COR-L47 (cell line): ENCODE results near the gene IQSEC3.
"Not testable (repeated sequence)": the region's sequence is repeated elsewhere in the genome, so short reads cannot be mapped to it uniquely, and the experiment has no call there.

Experiments used
- DNase-seq: peaks from one replicate; lab custom pipeline; 2025; lab: John Stamatoyannopoulos, UW

The IQSEC3 gene

DNA sequence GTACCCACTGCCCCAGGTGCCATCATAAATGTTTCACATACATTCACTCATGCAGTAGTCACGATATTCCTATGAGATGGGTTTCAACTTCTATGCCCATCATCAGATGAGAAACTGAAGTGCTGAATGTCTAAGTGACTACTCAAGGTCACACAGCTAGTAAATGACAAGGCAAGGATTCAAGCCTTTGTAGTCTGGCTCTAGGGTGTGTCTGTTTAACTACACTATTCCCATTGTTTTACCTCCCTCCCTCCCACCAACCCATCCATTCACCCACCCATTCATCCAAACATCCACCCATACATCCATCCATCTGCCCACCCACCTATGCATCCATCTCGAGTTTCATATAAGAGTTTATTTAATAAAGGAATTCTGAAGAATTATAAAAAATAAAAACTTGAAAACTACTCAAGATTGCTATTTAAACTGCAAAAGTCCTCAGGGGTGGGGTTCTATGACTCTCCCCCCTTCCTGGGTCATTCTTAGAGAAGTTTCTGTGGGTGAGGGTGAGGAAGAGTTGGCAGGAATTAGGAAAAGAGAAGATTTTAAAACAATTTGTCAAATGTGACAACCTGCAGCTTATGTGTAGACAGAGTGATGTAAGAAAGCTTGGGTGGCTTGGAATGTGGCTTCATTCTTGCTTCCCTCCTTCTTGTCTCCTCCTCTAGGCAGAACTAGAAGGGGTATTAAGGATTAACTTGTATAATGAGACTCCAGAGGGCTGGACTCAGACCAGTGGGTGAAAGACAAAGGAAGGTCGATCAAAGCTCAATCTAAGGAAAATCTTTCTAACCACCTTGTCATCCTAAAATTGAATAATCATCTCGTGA, 13.4 kb upstream of the IQSEC3 start:
- not testable (repeated sequence) for DNase-seq

DNA sequence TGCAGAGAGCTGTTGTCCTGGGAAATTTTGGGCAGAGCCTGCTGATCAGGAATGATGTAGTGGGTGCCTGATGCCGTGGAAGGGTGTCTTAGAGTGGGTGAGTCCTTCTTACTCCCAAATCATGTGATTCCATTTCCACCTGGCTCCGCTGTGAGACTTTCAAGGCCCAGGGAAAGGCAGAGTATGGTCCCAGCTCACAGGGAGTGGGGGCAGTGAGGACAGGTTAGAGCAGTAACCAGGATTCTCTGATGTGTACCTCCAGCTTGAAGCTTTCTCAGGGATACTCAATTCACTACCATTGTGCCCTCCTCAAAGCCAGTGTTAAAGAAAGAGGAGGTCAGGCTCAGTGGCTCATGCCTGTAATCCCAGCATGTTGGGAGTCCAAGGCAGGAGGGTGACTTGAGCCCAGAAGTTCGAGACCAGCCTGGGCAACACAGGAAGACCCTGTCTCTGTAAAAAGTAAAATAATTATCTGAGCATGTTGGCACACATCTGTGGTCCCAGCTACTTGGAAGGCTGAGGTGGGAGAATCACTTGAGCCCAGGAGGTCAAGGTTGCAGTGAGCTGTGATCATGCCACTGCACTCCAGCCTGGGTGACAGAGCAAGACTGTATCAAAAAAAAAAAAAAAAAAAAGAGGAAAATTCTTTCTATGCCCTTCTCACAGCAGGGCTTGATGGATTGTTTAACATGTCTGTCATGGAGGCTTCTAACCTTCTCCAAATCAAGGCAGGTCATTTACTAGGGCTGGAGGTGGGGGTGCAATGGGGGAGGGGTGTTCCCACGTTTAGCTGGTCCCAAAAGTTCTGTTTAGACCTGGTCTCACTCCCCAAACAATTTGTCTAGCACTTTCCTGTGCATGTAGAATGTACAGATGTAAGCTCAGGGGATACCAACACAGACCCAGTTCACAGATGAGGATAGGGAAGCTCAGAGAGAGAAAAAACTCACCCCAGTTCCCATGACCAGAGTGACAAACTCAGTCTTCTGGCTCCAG, 12.5 kb upstream of the IQSEC3 start:
- DNase-seq: no peak

DNA sequence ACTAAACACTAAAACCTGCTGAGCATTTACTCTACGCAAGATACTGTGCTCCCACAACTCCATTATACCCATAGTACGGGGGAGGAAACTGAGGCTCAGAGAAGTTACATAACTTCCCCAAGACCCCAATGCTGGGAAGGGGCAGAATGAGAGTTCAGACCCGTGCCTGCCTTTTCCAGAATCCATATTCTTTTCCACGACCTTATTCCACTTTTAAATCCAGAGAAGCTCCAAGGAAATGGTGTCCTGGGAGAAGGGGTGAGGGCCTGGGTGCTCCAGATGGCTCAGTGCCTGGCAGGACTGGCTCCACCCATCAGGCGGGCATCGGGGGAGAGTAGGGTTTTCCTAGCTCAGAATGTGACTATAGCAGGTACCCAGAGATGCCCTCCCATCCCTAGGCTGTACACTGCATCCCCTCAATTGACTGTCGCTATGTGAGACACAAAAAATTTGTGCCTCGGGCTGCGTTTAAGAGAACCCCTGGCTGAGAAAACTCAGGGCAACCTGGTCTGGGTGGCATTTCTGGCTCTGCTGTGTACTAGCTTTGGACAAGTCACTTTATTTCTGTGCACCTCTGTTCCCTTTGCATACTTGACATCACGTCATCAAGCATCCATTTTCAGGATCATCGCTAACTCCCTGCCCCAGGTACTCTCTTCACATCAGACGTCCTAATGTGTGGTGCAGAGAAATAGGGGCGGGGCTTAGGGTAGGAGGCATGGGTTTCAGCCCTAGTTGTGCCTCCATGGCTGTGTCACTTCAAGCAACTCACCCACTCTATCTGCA, 11.6 kb upstream of the IQSEC3 start:
- no peak for DNase-seq

GRCh38 chr12:56683-57346, 9.8 kb upstream of the IQSEC3 start:
- DNase-seq: no peak

DNA sequence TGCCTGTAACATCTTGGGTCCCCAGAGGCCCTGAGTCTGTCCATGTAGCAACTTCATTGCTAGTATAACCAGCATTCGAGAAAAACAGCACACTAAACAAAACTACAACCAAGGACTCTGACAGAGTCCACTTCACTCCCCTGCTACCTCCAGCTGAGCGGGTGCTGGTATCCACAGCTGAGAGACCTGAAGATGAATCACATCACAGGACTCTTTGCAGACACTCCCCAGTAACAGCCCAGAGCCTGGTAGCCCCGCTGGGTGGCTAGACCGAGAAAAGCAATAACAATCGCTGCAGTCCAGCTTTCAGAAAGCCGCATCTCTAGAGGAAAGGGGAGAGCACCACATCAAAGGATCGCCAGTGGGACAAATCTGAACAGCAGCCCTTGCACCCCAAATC, 9.0 kb upstream of the IQSEC3 start:
- DNase-seq: no peak

- DNase-seq: no peak
Measured at GRCh38 chr12:58832-59231, 7.7 kb upstream of the IQSEC3 start.

- not testable (repeated sequence) for DNase-seq
Measured at GRCh38 chr12:61845-62244, 4.7 kb upstream of the IQSEC3 start.

- not testable (repeated sequence) for DNase-seq
Measured at GRCh38 chr12:65491-66063, 990 bp upstream of the IQSEC3 start.

DNA sequence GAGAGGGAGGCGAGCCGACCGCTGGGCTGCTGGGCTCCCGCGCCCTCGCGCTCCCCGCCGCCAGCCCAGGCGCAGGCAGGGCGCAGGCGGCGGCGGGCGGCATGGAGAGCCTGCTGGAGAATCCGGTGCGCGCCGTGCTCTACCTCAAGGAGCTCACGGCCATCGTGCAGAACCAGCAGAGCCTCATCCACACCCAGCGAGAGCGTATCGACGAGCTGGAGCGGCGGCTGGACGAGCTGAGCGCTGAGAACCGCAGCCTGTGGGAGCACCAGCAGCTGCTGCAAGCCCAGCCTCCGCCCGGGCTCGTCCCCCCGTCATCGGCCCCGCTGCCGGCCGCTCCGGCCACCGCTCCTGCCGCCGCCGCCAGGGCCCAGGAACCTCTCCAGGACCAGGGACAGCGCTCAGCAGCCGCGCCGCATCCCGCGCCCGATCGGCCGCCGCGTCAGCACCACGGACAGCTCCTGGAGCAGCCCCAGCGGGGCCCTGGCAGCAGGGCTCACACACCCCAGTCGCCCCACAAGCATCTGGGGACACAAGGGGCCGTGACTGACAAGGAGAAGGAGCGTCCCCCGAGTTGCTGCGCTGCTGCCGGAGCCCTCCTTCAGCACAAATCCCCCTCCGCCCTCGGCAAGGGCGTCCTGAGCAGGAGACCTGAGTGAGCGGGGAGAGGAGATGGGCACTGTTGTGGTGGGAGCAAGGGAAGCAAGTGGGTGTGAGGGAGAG, 376 bp downstream of the IQSEC3 start:
- DNase-seq: not testable (repeated sequence)

DNA sequence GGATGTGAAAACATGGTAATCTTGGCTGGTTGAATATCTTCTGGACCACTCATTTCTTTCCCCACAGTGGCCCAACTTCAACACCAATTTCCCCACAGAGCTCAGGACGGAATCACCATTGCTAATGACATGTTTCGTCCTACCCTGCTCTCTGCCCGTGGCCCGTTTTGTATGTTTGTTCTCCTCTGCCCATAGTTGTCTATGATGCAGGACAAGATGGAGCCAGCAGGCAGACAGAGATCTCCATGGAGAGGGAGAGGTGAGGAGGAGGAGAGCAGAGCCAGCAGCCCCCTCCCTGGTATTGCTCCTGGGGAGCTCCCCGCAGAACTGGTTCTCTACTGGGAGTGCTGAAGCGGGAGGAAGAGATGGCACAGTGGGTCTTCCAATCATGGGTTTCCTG, 3.1 kb downstream of the IQSEC3 start:
- DNase-seq: not testable (repeated sequence)

GRCh38 chr12:70541-70940, 4.0 kb downstream of the IQSEC3 start:
- DNase-seq: not testable (repeated sequence)

DNA sequence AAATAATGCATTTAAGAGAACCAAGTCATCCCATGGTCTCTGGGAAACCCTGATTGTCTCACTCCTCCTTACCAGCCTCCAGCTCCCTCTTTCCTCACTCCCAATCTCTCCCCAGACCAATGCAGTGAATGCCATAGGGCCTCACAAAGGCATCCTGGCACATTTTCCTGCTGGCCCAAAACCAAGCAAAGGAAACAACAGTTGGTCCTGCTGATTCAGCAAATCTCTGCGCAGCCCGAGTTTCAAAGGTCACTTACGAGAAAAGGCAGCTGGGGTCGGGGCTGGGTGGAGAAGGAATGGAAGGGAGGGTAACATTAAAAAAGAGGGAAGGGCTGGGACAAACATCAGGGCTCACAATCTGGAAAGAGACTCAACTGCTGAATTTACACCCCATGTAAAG, 5.5 kb downstream of the IQSEC3 start:
- not testable (repeated sequence) for DNase-seq

GRCh38 chr12:74420-75190, 8.0 kb downstream of the IQSEC3 start:
- not testable (repeated sequence) for DNase-seq

DNA sequence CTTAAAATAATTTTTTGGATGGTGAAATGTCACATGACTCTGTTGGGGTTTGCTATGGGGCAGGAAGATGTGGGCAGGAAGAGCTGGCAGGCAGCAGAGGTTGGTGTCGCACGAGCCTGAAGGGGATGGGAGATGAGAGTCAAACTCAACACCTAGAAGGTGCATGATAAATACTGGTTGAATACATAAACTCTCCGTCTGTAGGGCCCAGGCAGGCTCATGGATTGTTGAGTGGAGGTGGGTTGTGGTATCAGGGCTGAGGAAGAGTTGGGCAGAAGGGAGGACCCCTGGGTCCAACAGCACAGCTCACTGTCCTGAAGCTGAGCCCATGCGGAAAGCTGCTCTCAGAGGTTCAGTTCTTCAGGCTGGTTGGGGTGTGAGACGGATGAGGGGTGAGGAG, 9.0 kb downstream of the IQSEC3 start:
- not testable (repeated sequence) for DNase-seq

DNA sequence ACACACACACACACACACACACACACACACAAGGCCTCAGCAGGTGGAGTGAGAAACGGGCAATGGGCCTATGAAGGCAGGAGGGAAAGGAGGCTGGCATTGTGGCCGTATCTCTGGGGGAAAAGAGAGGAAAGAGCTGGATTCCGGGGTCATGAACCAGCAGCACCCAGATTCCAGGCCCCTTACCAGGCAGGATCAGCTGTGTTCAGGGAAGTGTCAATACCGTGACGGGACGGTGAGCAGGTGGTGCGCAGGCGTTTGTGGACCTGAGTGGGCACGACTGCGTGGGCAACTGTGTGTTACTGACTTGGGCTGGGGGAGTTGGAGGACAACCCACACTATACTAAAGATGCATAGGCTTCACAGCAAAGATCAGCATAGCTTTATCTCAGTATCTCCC, 9.5 kb downstream of the IQSEC3 start:
- DNase-seq: not testable (repeated sequence)

DNA sequence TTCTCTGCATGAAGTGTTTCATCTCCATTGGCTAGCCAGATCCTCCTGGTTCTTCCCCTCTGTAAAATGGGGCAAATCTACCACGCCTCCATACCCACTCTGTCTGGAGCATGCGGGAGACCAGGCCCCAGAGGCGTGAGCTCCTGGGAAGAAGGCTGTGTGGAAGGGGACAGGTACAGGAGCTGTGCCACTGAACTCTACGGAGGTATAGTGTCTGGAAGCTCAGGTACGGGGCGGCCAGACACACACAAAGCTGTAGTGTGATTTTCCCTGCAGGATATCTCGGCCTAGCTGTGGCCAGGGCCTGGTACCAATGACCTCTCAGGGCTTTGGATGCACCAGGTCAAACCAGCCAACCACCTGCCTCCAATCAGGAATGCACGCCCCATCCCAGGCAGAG, 10.0 kb downstream of the IQSEC3 start:
- not testable (repeated sequence) for DNase-seq

DNA sequence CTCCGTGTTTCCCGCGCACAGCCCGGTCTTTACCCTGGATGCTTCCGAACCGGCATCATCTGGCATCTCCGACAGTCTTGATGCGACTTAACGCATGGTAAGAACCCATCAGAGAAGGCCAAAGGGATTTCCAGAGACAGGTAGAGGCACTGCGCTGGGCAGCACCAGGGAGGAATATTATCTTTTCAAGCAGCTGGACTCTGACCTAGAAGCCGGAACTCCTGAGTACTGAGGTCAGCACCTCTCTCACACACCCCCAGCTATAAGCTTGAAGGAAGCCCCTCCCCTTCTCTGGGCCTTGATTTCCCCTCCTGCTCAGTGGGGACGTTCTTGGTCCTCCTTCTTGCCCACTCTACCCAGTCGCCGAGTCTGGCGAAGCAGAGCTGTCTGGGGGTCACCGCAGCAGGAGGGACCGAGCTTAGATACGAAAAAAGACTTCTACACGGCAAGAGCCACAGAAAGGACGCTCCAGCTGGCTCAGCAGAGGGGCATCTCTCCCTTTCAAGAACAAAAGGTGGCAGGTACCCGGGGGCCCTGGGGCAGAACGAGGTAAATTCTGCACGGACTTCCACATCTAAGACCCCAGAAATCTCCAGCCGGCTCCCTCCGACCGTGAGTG, 10.6 kb downstream of the IQSEC3 start:
- not testable (repeated sequence) for DNase-seq

DNA sequence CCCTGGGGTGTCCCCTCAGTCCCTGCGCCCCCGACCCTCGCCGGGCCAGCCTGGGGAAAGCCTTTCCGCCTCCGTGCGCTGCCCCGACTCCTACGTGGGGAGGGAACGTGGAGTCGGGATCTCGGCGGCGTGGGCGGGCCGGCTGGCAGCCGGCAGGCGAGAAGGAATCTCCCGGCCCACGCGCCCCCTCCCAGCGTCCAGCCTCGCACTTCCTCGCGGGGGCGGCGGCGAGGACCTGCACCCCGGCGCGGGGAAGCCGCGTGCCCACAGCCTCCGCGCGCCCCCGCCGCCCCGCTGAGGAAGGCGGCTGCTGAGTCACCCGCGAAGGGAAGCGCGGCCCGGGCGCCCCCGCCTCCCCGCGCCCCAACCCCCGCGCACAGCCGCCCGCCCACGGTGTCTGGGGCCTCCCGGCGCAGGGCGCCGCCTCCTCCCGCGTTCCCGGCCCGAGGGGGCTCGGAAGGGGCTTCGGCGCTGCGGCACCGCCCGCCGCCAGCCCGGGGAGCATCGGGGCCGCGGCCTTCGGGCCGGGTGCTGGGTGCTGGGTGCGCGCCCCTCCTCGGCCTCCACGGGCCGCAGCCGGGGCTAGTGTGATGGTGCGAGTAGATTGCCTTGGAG, 11.3 kb downstream of the IQSEC3 start:
- not testable (repeated sequence) for DNase-seq

DNA sequence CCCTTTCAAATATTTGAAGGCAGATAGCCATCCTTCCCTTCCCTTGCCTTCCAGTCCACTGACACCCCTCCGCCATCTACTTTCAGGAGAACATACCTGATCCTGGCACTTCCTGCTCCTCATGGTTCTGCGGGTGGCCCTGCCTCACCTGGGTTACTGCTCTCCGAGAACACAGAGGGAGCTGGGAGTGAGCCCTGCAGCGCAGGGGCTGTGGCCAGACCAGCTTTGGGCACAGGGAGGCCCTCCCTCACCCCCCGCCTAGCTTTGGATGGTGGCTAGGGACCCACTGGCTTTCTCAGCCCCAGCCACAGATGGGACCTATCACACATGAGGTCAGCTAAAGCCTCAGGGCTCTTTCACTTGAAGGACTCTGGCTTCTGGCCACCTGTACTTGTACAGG, 12.4 kb downstream of the IQSEC3 start:
- DNase-seq: no peak
